ENCODE results near the gene CGNL1. TPM values are rescaled to one million over a fixed set of nuclear protein-coding genes. Genes with fewer than 3 reads are reported as not detected.

Gene CGNL1
- total RNA-seq, 4 donors from 2014 or later = 9.6 to 21.3 (median 13.1) TPM

DNA sequence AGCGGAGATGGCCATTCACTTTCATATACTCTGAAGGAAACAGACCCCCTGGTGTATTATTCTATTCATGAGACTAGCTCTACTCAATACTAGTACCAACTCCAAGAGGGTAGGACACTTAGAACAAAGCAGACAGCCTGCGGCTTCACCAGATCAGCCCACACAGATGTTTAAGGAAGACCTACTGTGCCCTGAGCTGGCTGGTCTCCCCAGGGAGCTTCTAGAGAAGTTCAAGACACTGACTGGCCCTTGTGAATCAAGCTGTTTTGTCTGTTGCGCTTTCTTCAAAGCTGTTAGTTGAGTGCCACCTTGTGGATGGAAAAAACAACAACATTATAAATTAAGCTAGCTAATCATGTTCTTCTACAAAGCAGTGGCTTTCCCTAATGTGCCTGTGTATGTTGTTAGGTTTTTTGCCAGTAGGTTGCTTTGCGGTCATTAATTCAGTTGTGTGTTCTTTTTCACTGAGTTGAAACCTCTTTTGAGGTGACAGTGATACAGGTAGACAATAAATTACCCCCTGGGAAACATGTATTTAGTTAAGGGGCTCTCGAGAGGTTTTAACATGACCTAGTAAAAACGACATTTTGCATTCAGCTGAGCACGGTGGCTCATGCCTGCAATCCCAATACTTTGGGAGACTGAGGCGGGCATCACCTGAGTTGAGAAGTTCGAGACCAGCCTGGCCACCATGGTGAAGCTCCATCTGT is 151.2 kb downstream of the CGNL1 start:
- Histone ChIP-seq H3K4me1 (peaks cover 0 to 12% (median 6%) of the 10 kb centered on the region in 4 donors), H3K4me3 (no peak overlapping the region), H3K27me3 (no peaks in the 10 kb centered on the region), H3K27ac (replicated peaks in 1 of 4) (no peak overlapping the region), H3K36me3 (peaks cover 0 to 10% (median 4%) of the 10 kb centered on the region in 4 donors), H3K9me3 (no peaks in the 10 kb centered on the region)
- no peak for DNase-seq (ENCODE audit: extremely low spot score)
- 65% methylated on average over 7 of the region's 9 CpGs for WGBS
- TF ChIP-seq POLR2A (IDR thresholded peaks at IDR 0.05; ENCODE audit: low read depth) (no peak), EP300 (IDR thresholded peaks at IDR 0.05) (no peak)
- TF ChIP-seq, protein P1, sequence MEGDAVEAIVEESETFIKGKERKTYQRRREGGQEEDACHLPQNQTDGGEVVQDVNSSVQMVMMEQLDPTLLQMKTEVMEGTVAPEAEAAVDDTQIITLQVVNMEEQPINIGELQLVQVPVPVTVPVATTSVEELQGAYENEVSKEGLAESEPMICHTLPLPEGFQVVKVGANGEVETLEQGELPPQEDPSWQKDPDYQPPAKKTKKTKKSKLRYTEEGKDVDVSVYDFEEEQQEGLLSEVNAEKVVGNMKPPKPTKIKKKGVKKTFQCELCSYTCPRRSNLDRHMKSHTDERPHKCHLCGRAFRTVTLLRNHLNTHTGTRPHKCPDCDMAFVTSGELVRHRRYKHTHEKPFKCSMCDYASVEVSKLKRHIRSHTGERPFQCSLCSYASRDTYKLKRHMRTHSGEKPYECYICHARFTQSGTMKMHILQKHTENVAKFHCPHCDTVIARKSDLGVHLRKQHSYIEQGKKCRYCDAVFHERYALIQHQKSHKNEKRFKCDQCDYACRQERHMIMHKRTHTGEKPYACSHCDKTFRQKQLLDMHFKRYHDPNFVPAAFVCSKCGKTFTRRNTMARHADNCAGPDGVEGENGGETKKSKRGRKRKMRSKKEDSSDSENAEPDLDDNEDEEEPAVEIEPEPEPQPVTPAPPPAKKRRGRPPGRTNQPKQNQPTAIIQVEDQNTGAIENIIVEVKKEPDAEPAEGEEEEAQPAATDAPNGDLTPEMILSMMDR (IDR thresholded peaks at IDR 0.05) = peak; percentile 62 to 72 (median 70)
- intact Hi-C loops (cut with DNase I) = loop anchor here (1.0 to 10.0 kb wide), 2 partner anchors 187 to 1043 kb away; no protein-coding TSS in a partner anchor

- TF ChIP-seq POLR2A (IDR thresholded peaks at IDR 0.05; ENCODE audit: low read depth) = no peak
- no peak for TF ChIP-seq EP300 (IDR thresholded peaks at IDR 0.05)
- no peak for TF ChIP-seq POLR2AphosphoS5 (IDR thresholded peaks at IDR 0.05)
- TF ChIP-seq, protein P1 (IDR thresholded peaks at IDR 0.05) = no peak
- no peaks in the 10 kb centered on the region for H3K9me3 ChIP-seq
- no peak overlapping the region for H3K4me3 ChIP-seq
- H3K27ac ChIP-seq (replicated peaks in 1 of 4) = no peak overlapping the region
- H3K4me1 ChIP-seq = peaks cover 4 to 27% (median 21%) of the 10 kb centered on the region in 4 donors
- 94% methylated on average over 1 of the region's 1 CpG for WGBS
- intact Hi-C loops (cut with DNase I) = loop anchor here (10.0 kb wide), 1 partner anchor 1044 kb away; no protein-coding TSS in a partner anchor
- peaks cover 0 to 8% (median 4%) of the 10 kb centered on the region in 4 donors for H3K36me3 ChIP-seq
- no peak for DNase-seq (ENCODE audit: extremely low spot score)
- no peaks in the 10 kb centered on the region for H3K27me3 ChIP-seq
Measured at GRCh38 chr15:57528940-57529565, 152.7 kb downstream of the CGNL1 start.

GRCh38 chr15:57529748-57530147 is 153.4 kb downstream of the CGNL1 start:
- Histone ChIP-seq H3K36me3 (peaks cover 0 to 7% (median under 1%) of the 10 kb centered on the region in 4 donors), H3K27me3 (no peaks in the 10 kb centered on the region), H3K9me3 (no peaks in the 10 kb centered on the region), H3K27ac (replicated peaks in 1 of 4) (no peak overlapping the region), H3K4me3 (no peak overlapping the region), H3K4me1 (peaks cover 7 to 34% (median 28%) of the 10 kb centered on the region in 4 donors)
- no peak for DNase-seq (ENCODE audit: extremely low spot score)
- intact Hi-C loops (cut with DNase I) = loop anchor here (10.0 kb wide), 1 partner anchor 1045 kb away; no protein-coding TSS in a partner anchor
- TF ChIP-seq EP300 (IDR thresholded peaks at IDR 0.05) = no peak
- no peak for TF ChIP-seq POLR2AphosphoS5 (IDR thresholded peaks at IDR 0.05)
- TF ChIP-seq, protein P1 (IDR thresholded peaks at IDR 0.05) = no peak
- TF ChIP-seq POLR2A (IDR thresholded peaks at IDR 0.05; ENCODE audit: low read depth) = no peak
- WGBS = 43% methylated on average over 2 of the region's 2 CpGs

GRCh38 chr15:57532731-57533447 is 156.6 kb downstream of the CGNL1 start:
- H3K36me3 ChIP-seq = peaks cover 0 to 7% (median 0%) of the 10 kb centered on the region in 4 donors
- peaks cover 7 to 35% (median 28%) of the 10 kb centered on the region in 4 donors for H3K4me1 ChIP-seq
- 61% methylated on average over 6 of the region's 6 CpGs for WGBS
- DNase-seq (ENCODE audit: extremely low spot score) = no peak
- H3K4me3 ChIP-seq = no peak overlapping the region
- no peak for TF ChIP-seq POLR2A (IDR thresholded peaks at IDR 0.05; ENCODE audit: low read depth)
- H3K27ac ChIP-seq (replicated peaks in 1 of 4) = peak overlapping the region in 2 of 4 donors; percentile 7 to 59
- H3K9me3 ChIP-seq = no peaks in the 10 kb centered on the region
- intact Hi-C loops (cut with DNase I) = no loop called here
- no peaks in the 10 kb centered on the region for H3K27me3 ChIP-seq

- H3K4me3 ChIP-seq = no peak overlapping the region
- WGBS = 64% methylated on average over 5 of the region's 5 CpGs
- no peak for DNase-seq (ENCODE audit: extremely low spot score)
- H3K9me3 ChIP-seq = no peaks in the 10 kb centered on the region
- intact Hi-C loops (cut with DNase I) = no loop called here
- TF ChIP-seq, protein P1 (IDR thresholded peaks at IDR 0.05) = no peak
- TF ChIP-seq POLR2A (IDR thresholded peaks at IDR 0.05; ENCODE audit: low read depth) = no peak
- no peak for TF ChIP-seq POLR2AphosphoS5 (IDR thresholded peaks at IDR 0.05)
- TF ChIP-seq EP300 (IDR thresholded peaks at IDR 0.05) = no peak
- H3K4me1 ChIP-seq = peaks cover 7 to 35% (median 28%) of the 10 kb centered on the region in 4 donors
- peak overlapping the region in 2 of 4 donors; percentile 7 to 59 for H3K27ac ChIP-seq (replicated peaks in 1 of 4)
- H3K27me3 ChIP-seq = no peaks in the 10 kb centered on the region
- H3K36me3 ChIP-seq = peaks cover 0 to 7% (median 0%) of the 10 kb centered on the region in 4 donors
Measured at GRCh38 chr15:57533448-57533799, 157.1 kb downstream of the CGNL1 start.

All from esophagus muscularis mucosa (tissue), 4 donors.